Occipital lobe (tissue), 2 donors: ENCODE data around the gene DOLPP1. TPM values are rescaled to one million over a fixed set of nuclear protein-coding genes. Genes with fewer than 3 reads are reported as not detected.
A peak's percentile ranks its signal among the peaks of the same experiment; 100 is the strongest.

Experiments
- DNase-seq: peaks from one replicate; lab custom pipeline; 2025; lab: John Stamatoyannopoulos, UW
- total RNA-seq: library from RNA; depleted of rRNA; stranded (reverse); fragments of >200 nt; gene quantifications from one replicate; pipeline ENCODE4 v1.2.3, GENCODE V29; 2014

Gene DOLPP1
- total RNA-seq, 1 donor from 2014 or later, result 16.5 TPM

DNA sequence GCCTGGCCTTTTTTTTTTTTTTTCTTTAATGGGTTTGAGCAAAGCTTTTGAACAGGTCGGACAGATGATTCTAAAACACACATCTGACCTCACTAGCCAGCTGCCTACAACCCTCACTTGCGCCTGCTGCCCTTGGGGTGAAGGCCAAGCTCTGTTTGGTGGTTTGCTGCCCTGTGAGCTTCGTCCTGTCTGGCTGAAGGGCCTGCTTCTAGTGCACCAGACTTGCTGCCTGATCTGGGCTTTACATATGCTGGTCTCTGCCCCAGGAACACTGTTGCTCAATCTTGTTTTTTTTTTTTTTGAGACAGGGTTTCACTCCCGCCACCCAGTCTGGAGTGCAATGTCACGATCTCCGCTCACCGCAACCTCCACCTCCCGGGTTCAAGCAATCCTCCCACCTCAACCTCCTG, 16.4 kb upstream of the DOLPP1 start:
- DNase-seq, result no peak

DNA sequence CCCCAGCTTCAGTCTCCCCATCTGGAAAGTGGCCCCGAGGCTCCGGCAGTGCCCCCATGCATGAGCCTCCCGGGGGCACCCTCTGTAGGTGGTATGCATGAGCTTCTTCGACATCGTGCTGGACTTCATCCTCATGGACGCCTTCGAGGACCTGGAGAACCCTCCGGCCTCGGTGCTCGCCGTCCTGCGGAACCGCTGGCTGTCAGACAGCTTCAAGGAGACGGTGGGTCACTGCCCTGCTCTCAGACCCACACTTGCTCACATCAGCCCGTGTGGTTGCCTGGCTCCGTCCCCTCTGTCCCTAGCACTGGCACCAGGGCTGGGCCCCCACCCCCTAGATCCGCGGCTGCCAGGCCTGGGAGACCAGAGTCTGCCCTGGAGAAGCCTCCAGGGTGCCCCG, 12.8 kb upstream of the DOLPP1 start:
- DNase-seq, result no peak

DNA sequence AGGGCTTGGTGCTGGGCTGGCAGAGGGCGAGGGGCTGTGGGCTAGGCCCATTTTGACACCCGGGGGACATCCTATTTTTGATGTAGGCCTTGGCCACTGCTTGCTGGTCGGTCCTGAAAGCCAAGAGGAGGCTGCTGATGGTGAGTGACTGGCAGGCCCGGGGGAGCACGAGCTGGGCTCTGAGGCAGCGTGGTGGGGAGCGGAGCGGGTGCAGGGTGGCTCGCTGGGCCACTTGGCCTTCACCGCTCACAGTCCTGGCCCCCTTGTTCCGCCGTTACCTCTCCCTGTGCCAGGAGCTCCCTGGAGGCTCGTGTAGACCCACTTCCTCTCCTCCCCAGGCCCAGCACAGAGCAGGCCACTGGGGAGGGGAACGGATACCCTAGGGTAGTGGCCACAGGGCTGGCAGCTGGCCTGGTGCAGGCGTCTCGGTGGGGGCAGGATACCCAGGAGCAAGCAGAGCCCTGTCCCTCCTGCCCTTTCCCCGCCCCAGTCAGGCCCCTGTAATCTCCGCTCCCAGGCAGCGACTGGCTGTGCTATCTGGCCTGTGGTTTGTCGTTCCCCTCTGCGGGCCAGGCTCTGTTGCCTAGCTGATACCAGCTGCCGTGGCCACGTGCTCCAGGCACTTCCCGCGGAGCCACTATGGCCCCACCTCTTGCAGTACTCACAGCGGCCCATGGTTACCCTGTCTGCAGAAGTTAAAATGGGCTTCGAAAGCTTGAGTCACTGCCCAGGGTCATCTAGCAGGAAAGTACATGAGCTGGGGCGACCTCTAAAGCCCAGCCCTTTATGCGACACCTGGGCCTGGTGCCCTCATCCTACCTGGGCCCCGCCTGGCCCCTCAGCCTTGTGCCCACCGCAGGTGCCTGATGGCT, 11.7 kb upstream of the DOLPP1 start:
- peak; percentile 18 for DNase-seq

DNA sequence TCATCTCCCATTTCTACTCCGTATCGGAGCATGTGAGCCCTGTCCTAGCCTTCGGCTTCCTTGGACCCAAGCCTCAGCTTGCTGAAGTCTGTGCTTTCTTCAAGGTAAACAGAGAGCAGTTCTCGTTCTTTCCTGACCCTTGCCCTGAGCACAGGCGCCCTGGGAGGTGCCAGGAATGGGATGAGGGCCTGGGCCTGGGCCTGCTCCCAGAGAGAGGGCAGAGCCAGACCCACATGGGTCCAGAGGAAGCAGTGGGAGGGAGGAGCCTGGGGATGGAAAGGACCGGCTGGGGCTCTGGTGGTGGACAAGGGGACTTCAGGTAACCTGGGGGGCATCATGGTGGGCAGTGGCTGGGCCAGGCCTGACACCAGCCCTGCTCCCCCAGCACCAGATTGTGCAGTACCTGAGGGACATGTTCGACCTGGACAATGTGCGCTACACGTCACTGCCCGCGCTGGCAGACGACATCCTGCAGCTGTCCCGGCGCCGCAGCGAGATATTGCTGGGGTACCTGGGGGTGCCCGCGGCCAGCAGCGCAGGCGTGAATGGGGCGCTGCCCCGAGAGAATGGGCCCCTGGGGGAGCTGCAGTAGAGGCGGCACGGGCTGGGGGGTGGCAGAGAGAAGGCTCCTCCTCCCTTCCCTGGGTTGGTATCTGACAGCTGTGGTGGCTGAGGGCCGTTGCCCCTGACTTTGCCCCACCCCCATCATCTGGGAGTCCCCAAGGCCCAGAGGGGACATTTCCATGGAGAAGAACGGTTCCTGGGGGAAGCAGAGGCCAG, 10.9 kb upstream of the DOLPP1 start:
- no peak for DNase-seq

DNA sequence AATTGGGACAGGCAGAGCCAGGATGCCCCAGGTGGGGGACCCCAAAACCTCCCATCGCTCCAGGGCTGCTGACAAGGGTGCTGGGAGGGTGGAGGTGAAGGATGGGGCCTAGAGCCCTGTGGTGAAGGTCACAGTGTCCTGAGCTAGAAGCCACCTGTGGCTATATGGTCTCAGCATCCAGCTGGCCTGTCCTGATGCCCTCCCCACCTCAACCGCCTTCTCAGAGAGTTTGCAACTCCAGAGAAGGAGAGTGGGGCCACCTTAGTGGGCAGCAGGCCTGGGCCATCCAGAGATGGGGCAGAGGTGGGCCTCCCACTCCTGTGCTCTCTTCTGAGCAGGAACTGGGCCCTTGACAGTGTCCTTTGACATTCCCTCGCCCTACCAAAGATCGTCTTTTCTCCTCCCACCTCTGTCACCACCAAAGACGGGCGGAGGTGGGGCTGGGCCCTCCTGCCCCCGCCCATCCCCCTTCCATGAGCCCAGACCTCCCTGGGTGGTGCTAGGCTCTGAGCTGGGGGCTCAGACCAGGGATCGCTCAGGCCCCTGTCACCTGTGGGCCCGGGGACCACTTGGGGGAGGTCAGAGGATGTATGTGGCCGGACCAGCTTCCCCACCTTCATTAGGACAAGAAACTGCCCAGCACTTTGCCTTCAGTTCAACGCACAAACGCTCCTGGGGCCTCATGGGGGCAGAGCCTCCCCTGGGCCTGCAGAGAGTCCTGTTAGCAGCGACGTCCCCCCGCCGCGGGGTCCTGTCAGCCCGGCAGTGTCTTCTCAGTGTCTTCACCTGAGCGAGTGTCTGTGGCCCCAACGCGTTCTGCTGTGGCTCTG, 10.0 kb upstream of the DOLPP1 start:
- no peak for DNase-seq

DNA sequence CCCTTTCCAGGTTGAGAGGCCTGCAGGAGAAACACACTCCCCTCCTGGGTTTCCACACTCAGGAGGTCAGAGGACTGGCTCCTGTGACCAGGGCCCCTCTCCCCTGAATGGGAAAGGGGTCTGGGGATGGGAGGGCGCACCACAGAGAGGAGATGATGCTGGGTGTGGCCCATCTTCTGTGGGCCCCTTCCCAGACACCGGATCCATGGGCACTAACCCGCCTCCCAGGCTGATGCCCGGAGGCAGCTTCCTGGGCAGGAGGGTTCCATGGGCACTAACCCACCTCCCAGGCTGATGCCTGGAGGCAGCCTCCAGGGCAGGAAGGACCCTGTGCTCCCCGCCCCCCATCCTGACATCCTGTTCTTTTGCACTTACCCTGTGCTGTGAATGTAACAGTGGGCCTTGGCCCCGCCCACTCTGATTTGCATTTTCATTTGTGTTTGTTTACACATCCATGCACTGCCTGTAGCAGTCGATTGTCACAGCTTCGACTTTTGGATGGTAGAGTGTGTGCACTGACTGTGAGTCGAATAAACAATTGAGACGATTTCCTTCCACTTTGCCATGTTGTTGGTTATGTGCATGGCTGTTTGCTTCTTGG, 9.3 kb upstream of the DOLPP1 start:
- DNase-seq, result no peak

DNA sequence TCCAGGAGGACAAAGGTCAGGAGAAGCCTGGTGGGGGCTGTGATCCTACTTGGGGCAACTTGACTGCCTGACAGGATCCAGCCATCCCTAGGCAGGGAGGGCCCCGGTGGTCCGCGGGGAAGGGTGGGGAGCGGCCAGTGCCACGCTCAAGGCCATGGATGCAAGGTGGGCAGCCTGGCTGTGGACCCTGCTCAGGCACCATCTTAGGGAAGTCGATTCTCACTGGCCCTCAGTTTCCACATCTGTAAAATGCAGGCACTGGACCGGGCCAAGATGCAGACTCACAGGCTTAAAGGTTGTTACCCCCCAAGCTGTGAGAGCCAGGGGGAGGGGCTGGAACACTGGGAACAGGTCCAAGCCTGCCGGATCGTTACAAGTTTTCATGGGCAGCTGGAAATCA, 8.7 kb upstream of the DOLPP1 start:
- DNase-seq, result no peak

DNA sequence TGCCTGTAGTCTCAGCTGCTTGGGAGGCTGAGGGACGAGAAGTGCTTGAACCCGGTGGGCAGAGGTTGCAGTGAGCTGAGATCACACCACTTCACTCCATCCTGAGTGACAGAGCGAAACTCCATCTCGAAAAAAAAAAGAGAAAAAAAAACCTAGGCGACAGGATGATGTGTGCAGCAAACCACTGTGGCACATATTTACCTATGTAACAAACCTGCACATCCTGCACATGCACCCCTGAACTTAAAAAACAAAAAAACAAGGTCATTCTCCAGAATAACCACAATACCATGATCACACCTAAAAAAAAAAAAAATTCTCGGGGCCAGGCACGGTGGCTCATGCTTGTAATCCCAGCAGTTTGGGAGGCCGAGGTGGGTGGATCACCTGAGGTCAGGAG, 7.5 kb upstream of the DOLPP1 start:
- DNase-seq, result no peak

DNA sequence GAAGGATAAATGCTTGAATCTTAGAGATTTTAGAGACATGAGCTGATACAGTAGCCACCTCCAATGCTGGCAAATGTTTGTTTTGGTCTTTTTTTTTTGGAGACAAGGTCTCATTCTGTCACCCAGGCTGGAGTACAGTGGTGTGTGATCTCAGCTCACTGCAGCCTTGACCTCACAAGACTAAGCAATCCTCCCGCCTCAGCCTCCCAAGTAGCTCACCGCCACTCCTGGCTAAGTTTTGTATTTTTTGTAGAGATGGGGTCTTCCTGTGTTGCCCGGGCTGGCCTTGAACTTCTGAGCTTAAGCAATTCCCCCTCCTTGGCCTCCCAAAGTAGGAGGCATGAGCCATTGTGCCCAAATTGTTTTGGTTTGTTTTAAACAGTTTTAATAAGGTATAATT, 6.8 kb upstream of the DOLPP1 start:
- no peak for DNase-seq

DNA sequence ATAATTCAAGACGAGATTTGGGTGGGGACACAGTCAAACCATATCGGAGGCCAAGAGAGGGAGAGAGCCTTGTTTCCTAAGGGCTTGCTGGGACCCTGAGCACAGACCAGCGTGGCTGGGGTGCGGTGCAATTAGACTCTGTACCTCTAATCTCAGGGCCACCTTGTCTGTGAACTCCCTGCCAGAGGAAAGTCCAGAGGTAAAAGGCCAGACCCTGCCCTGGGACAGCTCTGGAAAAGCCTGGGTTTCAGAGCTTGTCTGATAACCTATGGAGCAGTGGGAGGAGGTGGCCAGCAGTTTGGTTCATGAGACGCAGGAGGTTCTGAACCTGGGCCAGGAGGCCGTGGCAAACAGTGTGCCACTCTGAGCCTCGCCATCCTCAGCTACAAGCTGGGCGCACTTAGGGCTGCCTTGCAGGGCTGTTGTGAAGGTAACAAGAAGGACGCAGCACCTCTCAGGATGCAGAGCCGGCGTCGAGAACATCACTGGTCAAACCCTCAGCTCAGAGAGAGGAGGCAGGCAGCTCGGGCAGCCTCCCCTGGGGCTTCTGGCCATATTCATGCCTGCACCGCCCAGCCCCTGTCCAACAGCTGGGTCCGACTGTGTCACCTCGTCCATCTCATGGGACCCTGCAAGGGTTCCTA, 4.8 kb upstream of the DOLPP1 start:
- DNase-seq, result no peak

DNA sequence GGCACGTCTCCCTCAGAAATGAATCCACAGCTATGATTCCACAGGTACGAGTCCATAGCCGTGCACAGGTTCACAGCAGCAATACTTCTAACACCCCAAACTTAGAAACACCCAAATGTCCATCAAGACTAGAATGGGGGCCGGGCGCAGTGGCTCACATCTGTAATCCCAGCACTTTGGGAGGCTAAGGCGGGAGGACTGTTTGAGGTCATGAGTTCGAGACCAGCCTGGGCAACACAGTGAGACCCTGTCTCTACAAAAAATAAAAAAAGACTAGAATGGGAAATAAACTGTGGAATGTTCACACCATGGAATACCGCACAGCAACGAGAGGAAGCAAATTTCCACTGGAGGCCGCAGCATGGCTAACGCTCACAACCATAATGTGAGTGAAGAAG, 4.3 kb upstream of the DOLPP1 start:
- no peak for DNase-seq

DNA sequence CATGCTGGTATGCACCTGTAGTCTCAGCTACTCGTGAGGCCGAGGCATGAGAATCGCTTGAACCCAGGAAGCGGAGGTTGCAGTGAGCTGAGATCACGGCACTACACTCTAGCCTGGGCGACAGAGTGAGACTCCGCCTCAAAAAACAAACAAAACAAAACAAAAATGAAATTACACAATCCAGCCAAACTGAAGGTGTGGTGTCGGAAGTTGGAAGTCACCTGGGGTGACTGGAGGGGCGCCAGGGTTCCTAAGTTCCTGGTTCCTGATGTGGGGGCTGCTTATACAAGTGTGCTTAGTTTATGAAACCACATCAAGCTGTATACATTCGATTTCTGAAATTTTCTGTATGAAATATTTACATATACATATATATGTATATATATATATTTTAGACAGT, 3.7 kb upstream of the DOLPP1 start:
- DNase-seq, result no peak

DNA sequence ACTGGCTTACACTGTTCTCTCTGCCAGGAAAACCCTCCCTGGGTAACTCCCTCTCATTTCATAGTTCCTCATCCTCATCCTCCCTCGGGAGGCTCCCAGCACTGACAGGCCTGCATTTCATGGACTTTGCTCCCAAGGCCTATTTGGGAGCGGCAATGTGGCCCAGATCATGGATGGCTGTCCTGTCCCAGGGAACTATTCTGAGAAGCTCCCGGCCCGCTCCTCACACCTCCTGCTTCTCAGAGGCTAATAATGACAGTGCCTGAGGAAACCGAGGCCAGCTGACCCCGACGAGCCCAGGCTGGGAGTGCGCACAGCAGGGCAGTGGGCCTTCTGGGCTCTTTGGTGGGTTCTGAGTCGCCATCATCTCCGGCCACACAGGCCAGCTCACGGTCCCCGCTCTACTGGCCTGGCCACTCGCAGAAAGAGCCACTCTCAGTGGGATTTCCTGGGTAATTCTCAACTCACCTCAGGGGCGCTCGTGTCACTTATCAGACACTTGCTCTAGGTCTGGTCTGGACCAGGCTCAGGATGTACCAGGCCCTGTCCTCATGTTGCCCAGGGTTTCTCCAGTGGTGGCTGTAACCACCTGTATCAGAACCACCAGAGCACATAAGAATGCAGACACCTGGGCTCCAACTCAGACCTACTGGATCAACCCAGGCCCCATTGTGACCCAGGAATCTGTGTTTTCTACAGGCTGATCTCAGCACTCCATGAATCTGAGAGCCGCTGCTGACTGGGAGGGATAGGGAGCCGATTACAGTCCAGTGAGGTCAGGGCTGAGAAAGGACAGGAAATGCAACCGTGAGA, 2.0 kb upstream of the DOLPP1 start:
- no peak for DNase-seq

DNA sequence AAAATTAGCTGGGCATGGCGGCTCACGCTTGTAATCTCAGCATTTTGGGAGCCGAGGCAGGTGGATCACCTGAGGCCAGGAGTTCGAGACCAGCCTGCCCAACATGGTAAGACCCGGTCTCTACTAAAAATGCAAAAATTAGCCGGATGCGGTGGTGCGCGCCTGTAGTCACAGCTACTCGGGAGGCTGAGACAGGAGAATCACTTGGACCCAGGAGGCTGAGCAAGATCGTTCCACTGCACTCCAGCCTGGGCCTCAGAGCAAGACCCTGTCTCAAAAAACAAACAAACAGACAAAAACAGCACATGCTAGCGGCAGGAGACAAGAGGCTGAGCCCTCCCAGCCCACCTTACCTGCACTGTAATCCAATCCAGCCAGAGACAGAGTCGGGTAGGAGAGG, 1.1 kb upstream of the DOLPP1 start:
- no peak for DNase-seq

DNA sequence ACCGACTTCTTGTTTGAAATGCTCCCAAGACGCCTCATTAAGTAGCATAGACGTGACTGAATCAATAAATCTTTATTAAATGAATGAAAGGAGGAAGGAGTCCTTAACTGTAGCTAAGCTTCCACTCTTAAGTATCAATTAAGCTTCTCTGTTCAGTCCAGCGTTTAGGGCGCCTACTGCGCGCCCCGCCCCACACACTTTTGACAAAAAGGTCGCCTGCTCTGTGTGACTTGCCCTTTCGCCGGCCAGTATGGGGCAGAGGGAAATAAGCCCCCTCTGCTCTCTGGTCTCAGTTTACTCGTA, 662 bp upstream of the DOLPP1 start:
- no peak for DNase-seq

DNA sequence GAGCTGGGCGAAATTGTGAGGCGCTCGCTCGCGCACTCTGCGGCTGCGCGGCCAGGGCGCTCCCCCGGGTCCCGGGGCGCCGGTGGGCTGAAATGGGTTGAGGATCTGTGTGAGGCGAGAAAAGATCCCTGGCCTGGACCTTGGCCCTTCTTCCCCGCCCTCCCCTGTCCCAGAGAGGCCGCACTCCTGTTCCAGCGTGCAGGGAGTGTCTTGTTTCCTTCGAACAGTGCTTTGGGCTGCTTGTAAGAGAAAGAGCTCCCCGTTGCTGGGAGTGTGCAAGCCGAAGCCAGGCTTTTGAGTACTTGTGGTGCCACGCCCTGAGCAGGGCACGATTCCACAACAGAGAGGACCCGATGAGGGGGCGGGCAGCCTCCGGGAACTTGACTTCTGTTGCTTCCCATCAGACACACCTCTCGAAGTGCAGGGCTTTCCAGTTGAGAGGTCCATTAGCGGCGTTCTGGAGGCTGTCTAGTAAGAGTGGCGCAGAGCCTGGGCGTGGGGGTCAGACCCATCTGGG, 535 bp downstream of the DOLPP1 start:
- DNase-seq, result no peak

DNA sequence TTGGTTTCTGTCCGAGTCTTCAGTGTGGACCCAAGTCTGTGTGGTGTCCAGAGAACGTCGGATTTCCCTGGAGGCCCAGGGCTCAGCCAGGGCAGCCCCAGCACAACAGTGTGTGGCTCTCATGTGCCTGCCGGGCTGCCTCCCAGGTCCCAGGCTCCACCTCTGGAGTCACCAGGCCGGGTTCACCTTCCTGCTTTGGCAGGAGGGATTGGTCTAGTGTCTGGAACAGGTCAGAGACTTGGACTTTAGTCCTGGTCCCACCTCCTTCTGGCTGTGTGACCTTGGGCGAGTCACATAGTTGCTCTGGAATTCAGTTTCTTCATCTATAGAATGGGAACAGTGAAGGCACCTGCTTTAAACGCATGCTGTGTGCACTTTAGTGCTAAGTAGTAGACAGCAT, 3.2 kb downstream of the DOLPP1 start:
- DNase-seq, result no peak

DNA sequence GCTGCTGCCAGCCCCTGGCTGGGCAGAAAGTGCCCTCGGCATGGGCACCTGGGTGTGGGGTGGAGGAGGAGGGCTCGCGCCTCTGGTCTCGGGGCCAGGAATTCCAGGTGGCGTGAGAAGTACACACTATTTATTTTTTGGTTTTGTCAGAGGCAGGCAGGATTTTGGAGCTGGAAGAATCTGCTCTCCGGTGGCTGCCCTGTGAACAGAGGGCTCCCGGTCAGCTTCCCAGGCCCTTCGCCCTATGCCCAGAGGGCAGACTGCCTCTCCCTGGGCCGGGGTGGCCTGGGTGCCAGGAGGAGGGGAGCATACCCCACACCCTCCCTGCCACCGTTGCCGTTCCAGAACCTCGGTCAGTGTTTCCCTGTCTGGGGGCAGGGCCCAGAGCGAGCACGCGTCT, 8.3 kb downstream of the DOLPP1 start:
- no peak for DNase-seq

DNA sequence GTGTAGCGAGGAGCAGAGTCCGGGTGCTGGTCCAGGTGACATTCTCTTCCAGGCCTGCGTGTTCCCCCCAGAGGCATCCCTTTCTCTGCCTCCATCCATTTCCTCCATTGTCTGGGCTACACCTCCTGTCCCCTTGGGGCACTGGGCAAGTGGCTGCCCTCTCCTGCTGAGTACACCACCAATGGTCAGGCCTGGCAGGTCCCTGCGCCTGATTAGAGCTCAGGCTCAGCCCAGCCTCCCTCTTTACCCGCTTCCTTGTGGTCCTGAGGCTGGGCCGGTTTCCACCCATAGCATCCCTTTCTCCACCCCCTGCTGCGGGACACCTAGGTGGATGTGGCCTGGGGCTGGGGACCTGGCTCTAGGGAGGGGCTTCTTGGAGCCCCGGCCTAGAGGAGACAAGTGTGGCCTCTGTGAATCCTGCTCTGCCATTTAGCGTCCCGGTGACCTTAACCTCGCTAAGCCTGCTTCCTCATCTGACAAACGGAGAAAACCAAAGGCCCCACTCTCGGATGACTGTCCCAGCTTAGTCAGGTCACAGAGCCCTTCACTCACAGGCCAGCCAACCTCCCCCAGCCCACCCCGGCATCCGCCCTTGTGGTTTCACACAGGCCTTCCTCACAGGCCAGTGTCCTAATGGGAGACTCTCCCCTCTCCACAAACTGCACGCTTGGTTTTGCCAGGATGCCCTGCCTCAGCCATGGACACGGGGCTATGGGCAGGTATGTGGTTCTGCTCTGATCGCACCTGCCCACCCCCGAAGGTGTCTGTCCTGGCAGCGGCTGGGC, 12.9 kb downstream of the DOLPP1 start:
- no peak for DNase-seq
